T47D (cell line): ENCODE measurements around the gene MLX.
"Not testable (repeated sequence)": the region's sequence is repeated elsewhere in the genome, so short reads cannot be mapped to it uniquely, and the experiment has no call there.

ENCODE experiments used
- DNase-seq, 2 experiments: peaks; one replicate each; pipeline versions ENCODE4 v3.0.0 to v3.0.0-alpha.2; 2011 to 2012; ENCODE audit warnings: low read depth in 1 of 2, low spot score in 1 of 2
- JUND ChIP-seq: IDR thresholded peaks from 2 replicates; pipeline ENCODE4 v1.6.1; 2012; ENCODE audit warnings: low read depth
- in situ Hi-C: cut with HindIII; loops from 2 replicates; pipeline ENCODE4 v1.10.0; 2016; ENCODE audit warnings: low sequenced_read_pairs, low pct_unique_long_range_greater_than_20kb

Gene MLX

DNA sequence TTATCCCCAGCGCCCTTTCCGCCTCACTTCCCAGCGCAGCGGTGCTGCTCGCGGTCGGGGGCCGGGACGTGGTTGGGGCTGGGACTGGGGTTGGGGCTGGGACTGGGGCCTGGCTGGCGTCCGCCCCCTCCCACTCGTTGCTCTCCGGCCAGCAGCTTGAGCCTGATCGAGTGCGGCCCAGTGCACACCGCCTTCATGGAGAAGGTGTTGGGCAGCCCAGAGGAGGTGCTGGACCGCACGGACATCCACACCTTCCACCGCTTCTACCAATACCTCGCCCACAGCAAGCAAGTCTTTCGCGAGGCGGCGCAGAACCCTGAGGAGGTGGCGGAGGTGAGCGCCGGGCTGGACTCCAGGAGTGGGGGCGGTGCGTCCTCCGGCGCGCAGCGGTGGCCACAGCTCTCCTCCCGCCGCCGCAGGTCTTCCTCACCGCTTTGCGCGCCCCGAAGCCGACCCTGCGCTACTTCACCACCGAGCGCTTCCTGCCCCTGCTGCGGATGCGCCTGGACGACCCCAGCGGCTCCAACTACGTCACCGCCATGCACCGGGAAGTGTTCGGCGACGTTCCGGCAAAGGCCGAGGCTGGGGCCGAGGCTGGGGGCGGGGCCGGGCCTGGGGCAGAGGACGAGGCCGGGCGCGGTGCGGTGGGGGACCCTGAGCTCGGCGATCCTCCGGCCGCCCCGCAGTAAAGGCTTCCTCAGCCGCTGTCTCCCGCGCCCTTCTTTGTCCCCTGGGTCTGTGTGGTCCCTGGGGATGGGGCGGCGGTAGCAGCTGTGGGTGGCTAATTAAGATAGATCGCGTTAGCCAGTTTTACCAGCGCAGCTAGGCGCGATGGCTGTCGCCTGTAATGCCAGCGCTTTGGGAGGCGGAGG, 12.4 kb upstream of the MLX start:
- in situ Hi-C loops: no loop called here
- no peak for TF ChIP-seq JUND
- DNase-seq: peak; percentile 77 to 84

DNA sequence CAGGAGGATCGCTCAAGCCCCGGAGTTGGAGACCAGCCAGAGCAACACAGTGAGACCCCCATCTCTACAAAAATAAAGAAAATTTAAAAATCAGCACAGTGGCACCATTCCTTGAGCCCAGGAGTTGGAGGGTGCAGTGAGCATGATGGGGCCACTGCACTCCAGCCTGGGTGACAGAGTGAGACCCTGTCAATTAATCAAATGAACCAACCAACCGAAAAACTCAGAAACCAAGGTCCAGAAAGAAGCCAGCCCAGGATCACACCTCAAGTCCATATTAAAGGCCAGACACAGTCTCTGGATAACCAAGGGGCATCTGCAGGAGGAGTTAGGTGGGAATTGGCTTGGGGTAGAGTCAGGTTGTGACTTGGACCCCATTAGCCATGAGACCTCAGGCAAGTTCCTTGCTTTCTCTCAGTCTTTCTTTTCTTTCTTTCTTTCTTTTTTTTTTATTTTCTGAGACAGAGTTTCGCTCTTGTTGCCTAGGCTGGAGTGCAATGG, 11.7 kb upstream of the MLX start:
- in situ Hi-C loops: no loop called here
- no peak for TF ChIP-seq JUND
- DNase-seq: no peak

DNA sequence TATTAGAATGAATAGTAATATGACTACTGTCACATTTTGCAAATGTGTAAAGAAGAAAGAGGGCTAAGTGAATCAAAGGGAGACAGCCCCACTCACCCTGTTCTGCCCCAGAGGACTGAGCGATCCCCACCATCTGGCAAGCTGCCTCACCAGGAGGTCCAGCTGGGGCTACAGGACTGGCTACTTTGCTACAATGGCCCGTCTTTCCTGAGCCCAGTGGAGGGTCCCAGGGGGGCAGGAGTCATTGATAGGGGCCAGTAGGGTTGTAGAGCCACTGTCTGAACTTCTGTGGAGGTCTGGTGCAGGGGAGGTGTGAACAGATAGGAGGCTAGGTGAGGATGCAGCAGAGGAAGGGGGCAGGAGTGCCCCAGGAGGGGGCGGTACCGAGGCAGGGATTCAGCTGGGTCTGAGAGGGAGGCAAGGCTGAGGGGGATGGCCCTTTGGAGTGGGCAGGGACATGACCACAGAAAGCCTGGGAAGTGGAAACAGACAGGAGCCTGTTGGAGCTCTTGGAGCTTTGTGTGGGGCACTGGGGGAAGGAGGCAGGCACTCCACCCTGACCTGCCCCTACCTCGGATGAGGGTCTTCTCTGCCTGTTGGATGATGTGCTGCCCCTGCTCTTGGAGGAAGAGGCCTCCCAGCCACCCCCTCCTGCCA, 10.8 kb upstream of the MLX start:
- in situ Hi-C loops, DNase-seq: not testable (repeated sequence)

DNA sequence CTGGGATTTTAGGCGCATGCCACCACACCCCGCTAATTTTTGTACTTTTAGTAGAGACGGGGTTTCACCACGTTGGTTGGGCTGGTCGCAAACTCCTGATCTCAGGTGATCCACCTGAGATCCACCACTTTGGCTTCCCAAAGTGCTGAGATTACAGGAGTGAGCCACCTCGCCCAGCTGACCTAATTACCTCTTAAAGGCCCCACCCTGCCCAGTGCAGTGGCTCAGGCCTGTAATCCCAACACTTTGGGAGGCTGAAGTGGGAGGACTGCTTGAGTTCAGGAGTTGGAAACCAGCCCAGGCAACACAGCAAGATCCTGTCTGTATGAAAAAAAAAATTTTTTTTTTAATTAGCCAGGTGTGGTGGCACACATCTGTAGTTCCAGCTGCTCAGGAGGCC, 7.8 kb upstream of the MLX start:
- TF ChIP-seq JUND: no peak
- in situ Hi-C loops: no loop called here
- DNase-seq: no peak

DNA sequence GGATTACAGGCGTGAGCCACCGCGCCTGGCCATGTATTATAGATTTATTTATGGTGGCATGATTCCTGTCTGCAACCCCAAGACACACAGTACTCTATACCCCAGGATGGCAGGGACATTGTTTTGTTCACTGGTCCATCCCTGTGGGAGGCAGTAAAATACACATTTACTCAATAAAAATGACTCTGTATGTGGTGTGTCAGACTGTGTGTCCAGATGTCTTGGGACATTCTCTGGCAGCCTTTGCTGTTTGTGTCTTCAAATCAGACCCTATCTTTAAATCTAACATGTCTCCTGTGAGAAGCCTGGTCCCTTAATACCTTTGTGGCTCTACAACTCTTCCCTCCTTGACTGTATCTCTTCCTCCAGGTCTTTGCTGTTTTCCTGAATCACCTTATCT, 6.7 kb upstream of the MLX start:
- TF ChIP-seq JUND: no peak
- in situ Hi-C loops: no loop called here
- DNase-seq: no peak

DNA sequence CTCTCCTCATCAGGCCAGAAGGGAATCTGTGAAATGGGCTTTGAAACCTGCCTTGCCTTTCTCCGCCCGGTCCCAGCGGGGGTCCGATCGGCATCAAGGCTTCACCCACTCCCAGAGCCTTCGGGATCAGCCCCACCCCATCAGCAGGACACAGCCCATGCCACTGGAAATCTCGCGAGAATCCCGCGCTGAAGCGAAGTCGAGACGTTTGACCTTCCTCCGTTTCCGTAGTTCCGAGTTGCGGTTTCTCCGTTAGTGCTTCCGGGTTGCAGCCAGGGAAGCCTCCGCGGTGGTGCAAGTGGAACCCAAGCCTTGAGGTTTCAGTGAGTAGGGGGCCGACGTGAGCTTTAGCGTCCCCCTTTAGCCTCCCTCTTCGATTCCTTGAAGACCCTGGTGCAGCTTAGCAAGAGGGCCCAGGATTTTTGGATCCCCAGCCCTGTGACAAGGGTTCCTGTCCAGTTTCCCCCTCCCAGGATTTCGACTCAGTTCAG, 5.0 kb upstream of the MLX start, which contains the start of gene COASY:
TSS of gene COASY (plus strand) at position 252 of the 491 bp plus-strand sequence. CDS start 475 bp downstream, outside the sequence.
- TF ChIP-seq JUND: no peak
- in situ Hi-C loops: no loop called here
- DNase-seq: peak; percentile 97 to 99

DNA sequence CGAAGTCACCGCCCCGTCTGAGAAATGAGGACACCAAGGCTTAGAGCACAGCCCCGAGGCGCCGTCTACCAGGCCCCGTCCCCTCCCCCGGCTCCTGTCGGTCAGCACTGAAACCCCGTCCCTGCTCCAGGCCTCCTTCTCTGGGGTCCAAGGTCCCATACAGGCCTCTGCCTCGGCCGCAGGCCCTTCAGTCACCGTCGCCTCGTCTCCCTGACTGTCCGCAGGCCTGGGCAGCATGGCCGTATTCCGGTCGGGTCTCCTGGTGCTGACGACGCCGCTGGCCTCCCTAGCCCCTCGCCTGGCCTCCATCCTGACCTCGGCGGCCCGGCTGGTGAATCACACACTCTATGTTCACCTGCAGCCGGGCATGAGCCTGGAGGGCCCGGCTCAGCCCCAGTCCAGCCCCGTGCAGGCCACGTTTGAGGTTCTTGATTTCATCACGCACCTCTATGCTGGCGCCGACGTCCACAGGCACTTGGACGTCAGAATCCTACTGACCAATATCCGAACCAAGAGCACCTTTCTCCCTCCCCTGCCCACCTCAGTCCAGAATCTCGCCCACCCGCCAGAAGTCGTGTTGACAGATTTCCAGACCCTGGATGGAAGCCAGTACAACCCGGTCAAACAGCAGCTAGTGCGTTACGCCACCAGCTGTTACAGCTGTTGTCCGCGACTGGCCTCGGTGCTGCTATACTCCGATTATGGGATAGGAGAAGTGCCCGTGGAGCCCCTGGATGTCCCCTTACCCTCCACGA, 4.3 kb upstream of the MLX start:
- in situ Hi-C loops: no loop called here
- DNase-seq: peak in 1 of 2 experiments; percentile 35
- no peak for TF ChIP-seq JUND

DNA sequence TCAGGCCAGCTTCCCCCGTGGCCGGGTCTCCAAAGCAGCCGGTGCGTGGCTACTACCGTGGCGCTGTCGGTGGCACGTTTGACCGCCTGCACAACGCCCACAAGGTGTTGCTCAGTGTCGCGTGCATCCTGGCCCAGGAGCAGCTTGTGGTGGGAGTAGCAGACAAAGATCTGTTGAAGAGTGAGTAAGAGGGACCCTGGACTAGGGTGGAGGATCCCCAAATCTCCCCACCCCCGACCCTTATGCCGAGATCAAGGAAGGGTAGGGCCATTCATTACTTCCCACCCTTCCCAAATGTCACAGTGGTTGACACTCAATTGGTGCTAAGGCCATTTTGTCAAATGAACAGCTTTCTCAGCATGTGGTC, 3.8 kb upstream of the MLX start:
- TF ChIP-seq JUND: no peak
- in situ Hi-C loops: no loop called here
- no peak for DNase-seq

DNA sequence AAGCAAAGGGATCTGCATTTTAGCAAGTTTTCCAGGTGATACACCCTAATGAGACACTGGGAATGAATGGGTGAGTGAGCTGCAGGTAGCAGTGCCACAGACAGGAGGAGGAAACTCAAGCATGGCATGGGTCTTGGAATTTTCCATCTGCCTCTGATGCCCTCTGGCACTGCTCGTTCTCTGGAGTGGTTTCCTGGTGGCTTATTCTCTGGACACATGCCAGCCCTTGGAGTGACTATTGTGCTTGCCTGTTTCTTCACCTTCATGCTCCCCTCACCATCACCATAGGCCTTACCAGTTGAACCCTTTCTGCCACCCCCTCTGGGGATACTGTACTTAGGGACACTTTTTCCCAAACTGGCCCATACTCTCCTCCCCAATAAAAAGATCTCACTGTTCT, 3.4 kb upstream of the MLX start:
- in situ Hi-C loops: no loop called here
- no peak for TF ChIP-seq JUND

DNA sequence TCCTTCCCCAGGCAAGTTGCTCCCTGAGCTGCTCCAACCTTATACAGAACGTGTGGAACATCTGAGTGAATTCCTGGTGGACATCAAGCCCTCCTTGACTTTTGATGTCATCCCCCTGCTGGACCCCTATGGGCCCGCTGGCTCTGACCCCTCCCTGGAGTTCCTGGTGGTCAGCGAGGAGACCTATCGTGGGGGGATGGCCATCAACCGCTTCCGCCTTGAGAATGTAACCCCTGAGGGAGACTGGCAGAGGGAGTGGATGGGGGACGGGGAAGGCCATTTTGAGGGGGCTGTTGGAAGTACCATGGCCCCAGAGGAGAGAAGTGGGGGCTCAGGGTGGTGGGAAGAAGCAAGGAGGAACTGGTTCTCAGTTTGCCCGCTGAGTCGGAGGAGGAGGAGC, 3.0 kb upstream of the MLX start:
- no peak for TF ChIP-seq JUND
- DNase-seq: no peak
- in situ Hi-C loops: no loop called here

More for the DNA sequence above, 3.4 kb upstream of the MLX start:
- DNase-seq: peak in 1 of 2 experiments; percentile 84

DNA sequence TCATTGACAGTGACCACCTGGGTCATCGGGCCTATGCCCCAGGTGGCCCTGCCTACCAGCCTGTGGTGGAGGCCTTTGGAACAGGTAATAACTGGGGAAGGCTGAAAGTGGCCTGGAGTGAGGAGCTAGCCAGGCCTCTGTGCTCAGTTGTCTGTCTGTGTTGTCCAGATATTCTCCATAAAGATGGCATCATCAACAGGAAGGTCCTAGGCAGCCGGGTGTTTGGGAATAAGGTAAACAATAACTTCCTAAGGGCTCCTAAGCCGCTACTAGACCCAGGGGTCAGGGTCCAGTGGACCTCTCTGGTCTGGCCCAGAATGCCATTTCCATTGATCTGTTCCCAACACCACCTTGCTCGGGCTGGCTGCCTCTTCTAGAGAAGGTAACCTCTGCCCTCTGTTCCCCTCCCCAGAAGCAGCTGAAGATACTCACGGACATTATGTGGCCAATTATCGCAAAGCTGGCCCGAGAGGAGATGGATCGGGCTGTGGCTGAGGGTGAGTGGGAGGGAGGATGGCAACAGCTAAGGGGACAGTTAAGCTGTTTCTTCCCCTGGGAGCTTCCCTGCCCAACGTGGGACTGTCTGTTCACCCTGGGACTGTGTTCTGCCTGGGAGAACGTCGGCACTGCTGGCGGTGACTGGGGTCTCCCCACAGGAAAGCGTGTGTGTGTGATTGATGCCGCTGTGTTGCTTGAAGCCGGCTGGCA, 1.9 kb upstream of the MLX start:
- no peak for TF ChIP-seq JUND
- DNase-seq: no peak
- in situ Hi-C loops: no loop called here
